HG03159 (cell line): Measurements from ENCODE around the gene THBD.
"Not testable (repeated sequence)": the region's sequence is repeated elsewhere in the genome, so short reads cannot be mapped to it uniquely, and the experiment has no call there.

ENCODE experiments used
- ATAC-seq: cut with Tn5 transposase; IDR thresholded peaks from one replicate; pipeline ENCODE4 v1.9.1; 2021; ENCODE audit warnings: mild to moderate bottlenecking, moderate library complexity; ENCODE audit not compliant: unreplicated experiment

THBD gene

DNA sequence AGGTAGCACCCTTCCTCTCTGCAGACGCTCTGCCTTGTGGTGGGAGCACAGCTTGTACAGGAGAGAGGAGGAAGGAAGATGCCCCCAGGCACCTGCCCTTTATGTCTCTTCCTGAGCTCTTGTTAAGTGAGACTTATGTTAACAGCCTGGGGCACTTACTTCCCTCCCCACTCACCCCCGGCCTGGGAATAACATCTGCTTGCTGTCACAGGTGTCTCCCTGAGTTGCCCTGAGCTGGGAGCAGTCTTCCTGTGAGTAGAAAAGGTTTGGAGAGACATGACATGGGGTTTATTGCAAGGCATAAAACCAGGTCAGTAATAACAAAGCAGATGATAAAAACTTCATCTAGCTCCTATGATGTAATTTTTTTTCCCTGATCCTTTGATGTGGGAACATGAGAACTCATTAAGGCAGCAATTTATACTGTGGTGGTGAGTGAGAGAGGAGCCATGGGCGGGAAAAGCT, 12.4 kb downstream of the THBD start:
- ATAC-seq, result no peak

- no peak for ATAC-seq
These were observed 13.1 kb downstream of the THBD start for GRCh38 chr20:23036371-23036770.

DNA sequence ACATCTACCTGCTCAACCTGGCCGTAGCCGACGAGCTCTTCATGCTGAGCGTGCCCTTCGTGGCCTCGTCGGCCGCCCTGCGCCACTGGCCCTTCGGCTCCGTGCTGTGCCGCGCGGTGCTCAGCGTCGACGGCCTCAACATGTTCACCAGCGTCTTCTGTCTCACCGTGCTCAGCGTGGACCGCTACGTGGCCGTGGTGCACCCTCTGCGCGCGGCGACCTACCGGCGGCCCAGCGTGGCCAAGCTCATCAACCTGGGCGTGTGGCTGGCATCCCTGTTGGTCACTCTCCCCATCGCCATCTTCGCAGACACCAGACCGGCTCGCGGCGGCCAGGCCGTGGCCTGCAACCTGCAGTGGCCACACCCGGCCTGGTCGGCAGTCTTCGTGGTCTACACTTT, 13.7 kb downstream of the THBD start:
- ATAC-seq, result no peak

GRCh38 chr20:23034721-23035671, 14.5 kb downstream of the THBD start, which contains the start of gene SSTR4:
SSTR4 (plus strand) TSS chr20:23035312; CDS start chr20:23035484, 172 bp downstream.
- ATAC-seq, result no peak

GRCh38 chr20:23033918-23034317, 15.6 kb downstream of the THBD start:
- no peak for ATAC-seq

GRCh38 chr20:23032750-23033078, 16.8 kb downstream of the THBD start:
- ATAC-seq, result no peak

GRCh38 chr20:23032056-23032749, 17.3 kb downstream of the THBD start:
- ATAC-seq, result no peak

DNA sequence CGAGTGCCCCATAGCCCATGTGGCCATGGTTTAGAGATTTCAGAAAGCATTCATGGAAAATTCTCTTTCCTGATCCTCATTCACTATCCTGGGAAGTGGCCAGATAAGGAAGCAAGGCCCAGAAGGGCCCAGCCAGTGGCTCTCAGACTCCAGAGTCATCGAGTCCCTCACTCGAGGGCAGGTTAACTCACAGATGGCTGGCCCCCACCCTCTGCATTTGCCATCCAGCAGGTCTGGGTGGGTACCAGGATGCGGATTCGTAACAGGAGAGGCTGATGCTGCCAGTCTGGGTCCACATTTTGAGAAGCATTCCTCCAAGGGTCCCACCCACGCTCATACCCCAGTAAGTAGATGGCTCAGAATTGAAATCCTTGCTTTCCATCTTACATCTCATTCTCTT, 18.1 kb downstream of the THBD start:
- ATAC-seq, result no peak

DNA sequence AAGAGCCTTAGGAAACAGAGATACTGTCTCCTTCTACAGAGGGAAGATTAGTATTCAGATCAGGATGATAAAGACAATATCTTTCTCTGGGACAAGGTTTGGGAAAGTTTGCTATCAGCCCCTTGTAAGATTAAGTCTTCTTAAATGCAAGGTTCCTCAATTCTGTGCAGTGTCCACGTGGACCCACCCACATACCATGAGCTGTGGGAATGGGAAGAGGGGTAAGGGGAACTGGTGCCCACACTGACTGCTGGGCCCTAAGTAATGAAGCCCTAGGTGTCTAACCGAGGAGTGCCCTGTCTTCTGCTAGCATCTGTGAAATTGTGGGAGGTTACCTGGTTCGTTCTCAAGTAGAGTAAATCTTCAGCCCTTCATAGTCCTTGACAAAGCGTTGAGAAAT, 20.1 kb downstream of the THBD start:
- ATAC-seq, result no peak

GRCh38 chr20:23028392-23028791, 21.1 kb downstream of the THBD start:
- no peak for ATAC-seq

DNA sequence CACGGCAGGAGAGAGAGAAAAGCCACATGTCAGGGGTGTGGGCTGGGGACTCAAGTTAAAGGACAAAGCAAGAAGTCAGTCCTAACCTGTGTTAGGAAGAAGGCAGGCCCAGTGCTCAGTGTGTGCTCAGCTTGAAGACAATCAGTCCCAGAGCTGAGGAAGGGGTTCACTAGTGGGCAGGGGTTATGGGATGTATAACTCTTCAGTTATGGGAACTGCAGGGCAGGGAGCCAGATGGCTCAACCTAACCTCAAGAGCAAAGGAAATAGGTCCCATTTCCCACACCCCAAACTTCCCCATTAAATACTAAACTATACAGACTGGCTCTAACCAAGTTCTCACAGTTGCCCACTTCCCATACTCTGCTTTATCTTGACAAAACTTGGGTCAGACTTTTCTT, 21.8 kb downstream of the THBD start:
- no peak for ATAC-seq

DNA sequence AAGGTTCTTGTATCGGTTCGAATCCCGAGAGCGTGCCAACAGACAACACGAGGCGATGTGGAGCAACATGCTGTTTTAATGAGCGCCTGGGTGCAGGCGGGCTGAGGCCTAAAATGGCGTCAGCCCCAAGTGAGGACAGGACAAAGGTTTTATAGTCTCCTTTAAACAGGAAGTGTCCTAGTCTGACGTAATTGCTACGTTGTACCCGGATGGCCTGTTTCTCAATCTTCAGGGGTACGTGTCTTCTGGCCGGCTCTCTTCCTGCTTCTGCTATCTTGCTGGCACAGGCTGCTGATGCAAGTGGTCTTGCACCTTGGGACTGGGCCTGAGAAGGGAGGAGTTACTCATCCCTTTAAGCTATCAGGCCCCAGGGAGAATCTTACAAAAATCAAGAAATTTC, 24.0 kb downstream of the THBD start:
- ATAC-seq, result not testable (repeated sequence)

GRCh38 chr20:23024701-23025100, 24.8 kb downstream of the THBD start:
- ATAC-seq, result no peak

DNA sequence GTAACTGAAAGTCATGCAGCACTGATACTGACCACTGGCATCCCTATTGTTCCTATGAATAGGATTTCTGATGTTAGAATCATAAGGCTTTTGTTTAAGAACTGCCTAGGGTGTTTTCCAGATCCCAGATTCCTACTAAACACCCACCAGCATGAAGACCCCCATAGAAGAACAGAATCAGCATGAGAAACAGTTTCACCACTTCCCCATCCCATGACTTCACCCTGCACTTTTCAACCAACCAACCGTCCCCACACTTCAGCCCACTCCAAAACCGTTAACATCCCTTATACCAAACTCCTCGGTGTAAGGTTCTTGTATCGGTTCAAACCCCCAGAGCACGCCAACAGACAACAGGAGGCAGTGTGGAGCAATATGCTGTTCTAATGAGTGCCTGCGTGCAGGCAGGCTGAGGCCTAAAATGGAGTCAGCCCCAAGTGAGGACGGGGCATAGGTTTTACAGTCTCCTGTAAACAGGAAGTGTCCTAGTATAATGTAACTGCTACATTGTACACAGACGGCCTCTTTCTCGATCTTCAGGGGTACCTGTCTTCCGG, 25.8 kb downstream of the THBD start:
- ATAC-seq, result no peak

GRCh38 chr20:23022849-23023248, 26.6 kb downstream of the THBD start:
- no peak for ATAC-seq

DNA sequence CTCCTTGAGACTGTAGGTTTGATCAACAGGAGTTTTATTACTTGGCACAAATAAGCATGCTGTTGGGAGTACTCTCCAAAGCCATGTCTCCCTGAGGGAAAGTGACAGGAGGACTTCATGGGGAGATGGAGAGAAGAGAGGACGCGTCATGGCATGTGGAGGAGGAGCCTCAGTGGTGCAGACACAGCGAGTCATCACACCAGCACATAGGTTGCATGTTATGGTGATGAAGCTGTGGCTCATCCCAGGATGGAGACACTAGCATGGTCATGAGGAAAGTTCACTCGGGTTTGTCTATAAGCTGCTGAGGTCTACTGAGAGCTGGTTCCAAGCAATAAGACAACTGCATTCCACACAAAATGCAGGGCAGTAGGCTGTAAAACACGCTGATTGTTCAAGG, 27.5 kb downstream of the THBD start:
- ATAC-seq, result no peak

DNA sequence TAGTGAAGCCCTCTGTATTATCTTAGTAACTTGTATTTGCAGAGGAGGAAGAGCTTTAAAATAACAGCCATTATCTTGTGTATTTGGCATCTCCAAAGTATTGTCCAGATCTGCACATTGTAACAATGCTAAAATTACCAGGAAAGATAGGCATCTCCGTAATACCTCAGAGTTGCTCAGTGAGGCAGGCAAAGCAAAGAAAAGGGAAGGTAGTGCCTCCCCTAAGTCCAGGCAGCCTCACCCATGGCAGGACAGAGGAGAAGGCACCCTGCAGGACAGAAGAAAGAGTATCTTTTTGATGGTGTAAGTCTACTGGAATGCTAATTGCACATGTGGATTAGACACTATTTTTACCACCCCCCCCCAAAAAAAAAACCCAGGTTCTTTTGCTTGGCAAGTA, 27.9 kb downstream of the THBD start:
- ATAC-seq, result no peak

- no peak for ATAC-seq
These were observed 29.0 kb downstream of the THBD start for GRCh38 chr20:23020230-23021018.

GRCh38 chr20:23019403-23019802, 30.1 kb downstream of the THBD start:
- no peak for ATAC-seq

- no peak for ATAC-seq
These were observed 30.5 kb downstream of the THBD start for GRCh38 chr20:23018941-23019340.

DNA sequence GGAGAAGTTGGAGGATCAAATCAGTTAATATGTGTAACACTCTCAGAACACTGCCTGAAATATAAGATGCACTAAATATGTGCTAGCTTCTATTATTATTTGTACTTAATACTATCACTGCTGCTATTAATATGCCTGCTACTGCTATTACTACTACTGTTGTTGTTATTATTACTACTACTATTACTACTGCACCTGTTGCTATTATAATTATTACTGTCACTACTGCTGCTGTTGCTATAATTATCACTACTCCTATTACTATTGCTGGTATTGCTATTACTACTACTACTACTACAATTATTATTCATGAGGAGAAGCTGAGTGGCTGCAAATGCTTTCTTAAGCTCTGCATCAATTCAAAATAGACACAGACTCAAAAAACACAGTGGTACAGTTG, 31.0 kb downstream of the THBD start:
- no peak for ATAC-seq
